K562 (cell line): ENCODE data around the gene ZNF516. TPM values are rescaled to one million over a fixed set of nuclear protein-coding genes. Genes with fewer than 3 reads are reported as not detected.

Experiments
- ATAC-seq: fragments of 200-7000 bp; cut with Tn5 transposase; 3 replicates; pipeline ENCODE4 v1.9.1; 2020; ENCODE audit warnings: moderate library complexity
- BruUV-seq: library from RNA; stranded (reverse); fragments of 400-500 nt; replicated peaks from 2 replicates; lab custom pipeline; 2021; lab: Mats Ljungman, UMichigan
- CTCF ChIA-PET: fragments of 300-600 bp; formaldehyde crosslinking; extraction: SDS; loops from one replicate; lab custom pipeline; 2021; ENCODE audit warnings: low intra/inter-chr PET ratio; lab: Yijun Ruan, JAX
- POLR2A ChIA-PET: fragments of 300-600, 350-650 bp; sonication (Branson Sonifier 250); formaldehyde crosslinking; extraction: SDS; loops from one replicate; lab custom pipeline; 2021; ENCODE audit warnings: antibody characterized with exemption, inconsistent platforms; lab: Yijun Ruan, JAX
- DNase-seq, 4 experiments: peaks; one replicate each; pipeline versions ENCODE4 v3.0.0 to v3.0.0-alpha.2; 2011 to 2018; ENCODE audit warnings: low spot score in 3 of 4, mixed read lengths in 3 of 4; ENCODE audit errors: extremely low read depth in 1 of 4
- FAIRE-seq: peaks from 2 replicates; lab custom pipeline; 2011; peaks lifted over from hg19 to GRCh38; lab: Jason Lieb, UNC
- H2AFZ ChIP-seq: 2 replicates; pipeline ENCODE4 v1.6.0; 2011; ENCODE audit warnings: low read depth, low read length, control low read depth, inconsistent platforms
- H3K27ac ChIP-seq: fragments of 200-600 bp; 3 replicates; pipeline ENCODE4 v1.8.0; 2011; ENCODE audit warnings: low read depth, mild to moderate bottlenecking, control low read depth, inconsistent platforms, low read length, moderate library complexity, mixed read lengths; ENCODE audit errors: extremely low read depth
- H3K27me3 ChIP-seq, 2 experiments: fragments of 300-600 bp in 1 of 2; 2 replicates in 1 of 2; 3 replicates in 1 of 2; pipeline versions ENCODE4 v1.6.0 to v1.8.0; 2011; ENCODE audit warnings: inconsistent platforms in 2 of 2, low read length in 2 of 2, mild to moderate bottlenecking in 1 of 2, mixed read lengths in 1 of 2, moderate library complexity in 1 of 2; ENCODE audit not compliant: control insufficient read depth in 2 of 2, insufficient read depth in 2 of 2
- H3K36me3 ChIP-seq: fragments of 300-600 bp; 3 replicates; pipeline ENCODE4 v1.8.0; 2011; ENCODE audit warnings: mild to moderate bottlenecking, low read length, inconsistent platforms; ENCODE audit not compliant: control insufficient read depth, insufficient read depth
- H3K4me1 ChIP-seq, 2 experiments: fragments of 200-600 bp in 1 of 2; replicated peaks in 1 of 2; 2 replicates in 1 of 2; 3 replicates in 1 of 2; pipeline versions ENCODE4 v1.5.1 to v1.8.0; 2011; ENCODE audit warnings: inconsistent platforms in 2 of 2, low read length in 2 of 2, mild to moderate bottlenecking in 1 of 2, mixed read lengths in 1 of 2, moderate library complexity in 1 of 2; ENCODE audit not compliant: control insufficient read depth in 2 of 2, insufficient read depth in 2 of 2
- H3K4me2 ChIP-seq: 2 replicates; pipeline ENCODE4 v1.6.1; 2011; ENCODE audit warnings: low read length, control low read depth, inconsistent platforms, mixed read lengths; ENCODE audit not compliant: insufficient read depth
- H3K4me3 ChIP-seq: fragments of 200-600 bp; sonication (generic), shearing (Covaris generic); 2 replicates; pipeline ENCODE4 v1.5.1; 2016; ENCODE audit warnings: control low read depth, inconsistent platforms
- H3K79me2 ChIP-seq: fragments of 200-600 bp; 3 replicates; pipeline ENCODE4 v1.8.0; 2011; ENCODE audit warnings: low read length, inconsistent platforms; ENCODE audit not compliant: control insufficient read depth, insufficient read depth
- H3K9ac ChIP-seq, 2 experiments: 2 replicates each; pipeline versions ENCODE4 v1.6.0 to v1.6.1; 2011; ENCODE audit warnings: low read depth in 2 of 2, low read length in 2 of 2, control low read depth in 1 of 2, inconsistent platforms in 1 of 2, mild to moderate bottlenecking in 1 of 2, mixed read lengths in 1 of 2; ENCODE audit not compliant: insufficient read depth in 1 of 2
- H3K9me1 ChIP-seq: one replicate; pipeline ENCODE4 v1.6.0; 2011; ENCODE audit warnings: inconsistent platforms, mild to moderate bottlenecking, low read length, moderate library complexity; ENCODE audit not compliant: control insufficient read depth, insufficient read depth
- H3K9me3 ChIP-seq: replicated peaks from 2 replicates; pipeline ENCODE4 v1.5.1; 2011; ENCODE audit warnings: low read depth, low read length, inconsistent platforms; ENCODE audit not compliant: control insufficient read depth, insufficient read depth
- H4K20me1 ChIP-seq: replicated peaks from 2 replicates; pipeline ENCODE4 v1.6.1; 2011; ENCODE audit warnings: low read length, inconsistent platforms, mixed read lengths; ENCODE audit not compliant: control insufficient read depth, insufficient read depth
- FOSL1 ChIP-seq: fragments of 200-800 bp; sonication (Bioruptor generic); conservative IDR thresholded peaks from 2 replicates; pipeline ENCODE4 v1.6.1; 2016; ENCODE audit warnings: missing genetic modification characterization, missing compliant biosample characterization
- MIER1 ChIP-seq: fragments of 450-650 bp; IDR thresholded peaks from 2 replicates; pipeline ENCODE4 v1.6.1; 2016; ENCODE audit warnings: antibody characterized with exemption, mild to moderate bottlenecking, low read depth
- SNIP1 ChIP-seq: fragments of 450-650 bp; IDR thresholded peaks from 2 replicates; pipeline ENCODE4 v1.7.1; 2017; ENCODE audit warnings: low read depth, mild to moderate bottlenecking
- SREBF2 ChIP-seq: sonication (generic); formaldehyde crosslinking; IDR thresholded peaks from 2 replicates; pipeline ENCODE4 v1.4.0; 2020; ENCODE audit warnings: mild to moderate bottlenecking, missing genetic modification reagents
- STAT5A ChIP-seq: IDR thresholded peaks from 2 replicates; pipeline ENCODE4 v1.6.1; 2012; ENCODE audit warnings: low read length, inconsistent platforms, borderline replicate concordance
- YBX1 ChIP-seq: fragments of 450-650 bp; IDR thresholded peaks from 2 replicates; pipeline ENCODE4 v1.7.1; 2016; ENCODE audit warnings: mild to moderate bottlenecking
- ZKSCAN3 ChIP-seq: fragments of 250-450 bp; sonication (Bioruptor Pico); IDR thresholded peaks from 2 replicates; pipeline ENCODE4 v1.4.0; 2020
- ZNF146 ChIP-seq: IDR thresholded peaks from one replicate; pipeline ENCODE4 v1.6.1; 2018; ENCODE audit warnings: missing compliant biosample characterization; ENCODE audit not compliant: unreplicated experiment
- WGBS: fragments of 100-300 bp; shearing (Covaris generic); methylation state at CpG from one replicate; pipeline ENCODE4 v1.1.6; 2016; ENCODE audit warnings: low coverage, mixed read lengths; ENCODE audit not compliant: insufficient coverage; ENCODE audit errors: missing lambda C conversion rate; 5-methylcytosine and 5-hydroxymethylcytosine counted together
- in situ Hi-C: fragments of 300-500 bp; cut with MboI; formaldehyde crosslinking; loops from 4 replicates; pipeline ENCODE4 v1.15.0; 2018; ENCODE audit warnings: inconsistent platforms, mixed read lengths
- intact Hi-C: fragments of 100-400 bp; cut with micrococcal nuclease; formaldehyde crosslinking; loops from 2 replicates; pipeline ENCODE4 v1.14.2; 2022
- polyA plus RNA-seq, 8 experiments: library from polyadenylated mRNA; depleted of rRNA in 4 of 8; stranded (reverse) in 5 of 8; unstranded in 3 of 8; fragments of >200 nt; fragmentation: Nextera tagmentation in 2 of 8; fragmentation: Illumina TruSeq in 1 of 8; extraction: Ambion mirVana in 2 of 8; extraction: Trizol in 1 of 8; gene quantifications; 2 replicates each; pipeline versions ENCODE4 v1.2.1 to v1.2.3, GENCODE V29; 2011 to 2014; ENCODE audit warnings: inconsistent platforms in 1 of 8, missing spikeins in 1 of 8
- total RNA-seq, 7 experiments: library from RNA; depleted of rRNA in 6 of 7; stranded (reverse); fragments of >200 nt in 6 of 7; fragmentation: Illumina TruSeq in 2 of 7; extraction: Trizol in 2 of 7; gene quantifications; 2 replicates each; pipeline versions ENCODE4 v1.2.1 to v1.2.3, GENCODE V29; 2011 to 2021; ENCODE audit warnings: low replicate concordance in 1 of 7

ZNF516 gene
- total and polyA plus RNA-seq, 9 of the 15 experiments (the other 6 are each of a cell fraction or from before 2014, with no cell fraction given): 0.04 to 0.20 (median 0.08) TPM; not detected in 3

DNA sequence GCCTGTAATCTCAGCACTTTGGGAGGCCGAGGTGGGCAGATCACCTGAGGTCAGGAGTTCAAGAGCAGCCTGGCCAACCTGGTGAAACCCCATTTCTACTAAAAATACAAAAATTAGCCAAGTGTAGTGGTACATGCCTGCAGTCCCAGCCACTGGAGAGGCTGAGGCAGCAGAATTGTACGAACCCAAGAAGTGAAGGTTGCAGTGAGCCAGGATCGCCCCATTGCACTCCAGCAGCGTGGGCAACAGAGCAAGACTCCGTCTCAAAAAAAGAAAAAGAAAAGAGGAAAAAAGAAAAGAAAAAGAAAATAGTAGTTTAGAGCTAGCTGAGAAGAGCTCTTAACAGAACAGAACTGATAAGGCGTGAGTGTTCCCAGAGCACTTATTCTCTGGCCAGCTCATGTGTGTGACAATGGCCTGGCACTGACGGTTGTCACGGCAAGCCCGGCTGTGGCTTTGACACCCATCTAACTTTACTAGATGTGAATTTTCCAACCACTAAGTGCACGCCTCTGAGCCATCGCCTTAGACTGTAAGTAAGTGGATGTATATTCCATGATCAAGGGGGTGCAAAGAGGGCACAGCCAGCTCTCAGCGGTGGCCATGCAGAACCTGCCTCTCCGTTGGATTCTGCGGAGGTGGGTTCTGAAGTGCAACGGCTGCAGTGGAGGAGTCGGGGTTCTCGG lies 80.0 kb downstream of the ZNF516 start:
- peaks cover 3 to 25% of the 10 kb centered on the region in 2 experiments; a peak in 3 of 5 replicates for H3K27me3 ChIP-seq
- no peaks in the 10 kb centered on the region for H3K36me3 ChIP-seq
- intact Hi-C loops: no loop called here
- no peaks in the 10 kb centered on the region for H3K4me1 ChIP-seq
- H3K9me3 ChIP-seq: no peaks in the 10 kb centered on the region
- CTCF ChIA-PET: no interaction called here
- H2AFZ ChIP-seq: no peak overlapping the region
- DNase-seq: no peak
- no TSS peak for BruUV-seq
- 0% methylated on average over 13 of the region's 17 CpGs for WGBS
- ATAC-seq: no peak
- no peaks in the 10 kb centered on the region for H3K9me1 ChIP-seq
- H3K79me2 ChIP-seq: no peaks in the 10 kb centered on the region
- H4K20me1 ChIP-seq: no peaks in the 10 kb centered on the region
- FAIRE-seq: no peak
- H3K9ac ChIP-seq: no peak overlapping the region
- H3K4me3 ChIP-seq: no peak overlapping the region
- TF ChIP-seq FOSL1 (tag) (no peak), ZNF146 (no peak), STAT5A (no peak), MIER1 (no peak), YBX1 (no peak), SREBF2 (CRISPR knock-in tag) (no peak), SNIP1 (no peak), ZKSCAN3 (CRISPR knock-in tag) (no peak)
- H3K4me2 ChIP-seq: no peak overlapping the region
- POLR2A ChIA-PET: interaction anchor here (1.1 kb wide), 1 partner anchor 13 kb away, joined by 3 read pairs; no protein-coding TSS in a partner anchor
- H3K27ac ChIP-seq: no peak overlapping the region
- in situ Hi-C loops: no loop called here
